A172 (cell line): ENCODE measurements around the gene NDUFAF3. TPM values are rescaled to one million over a fixed set of nuclear protein-coding genes. Genes with fewer than 3 reads are reported as not detected.
A peak's percentile ranks its signal among the peaks of the same experiment; 100 is the strongest.

ENCODE experiments used
- DNase-seq: peaks from one replicate; pipeline ENCODE4 v3.0.0-alpha.2; 2015; ENCODE audit warnings: low spot score
- total RNA-seq: library from RNA; depleted of rRNA; stranded (reverse); fragments of >200 nt; shearing (Covaris generic); gene quantifications from 2 replicates; pipeline ENCODE4 v1.2.3, GENCODE V29; 2014; rRNA removed

NDUFAF3 gene, protein sequence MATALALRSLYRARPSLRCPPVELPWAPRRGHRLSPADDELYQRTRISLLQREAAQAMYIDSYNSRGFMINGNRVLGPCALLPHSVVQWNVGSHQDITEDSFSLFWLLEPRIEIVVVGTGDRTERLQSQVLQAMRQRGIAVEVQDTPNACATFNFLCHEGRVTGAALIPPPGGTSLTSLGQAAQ
- total RNA-seq: 96.8 and 112 TPM in 2 replicates

DNA sequence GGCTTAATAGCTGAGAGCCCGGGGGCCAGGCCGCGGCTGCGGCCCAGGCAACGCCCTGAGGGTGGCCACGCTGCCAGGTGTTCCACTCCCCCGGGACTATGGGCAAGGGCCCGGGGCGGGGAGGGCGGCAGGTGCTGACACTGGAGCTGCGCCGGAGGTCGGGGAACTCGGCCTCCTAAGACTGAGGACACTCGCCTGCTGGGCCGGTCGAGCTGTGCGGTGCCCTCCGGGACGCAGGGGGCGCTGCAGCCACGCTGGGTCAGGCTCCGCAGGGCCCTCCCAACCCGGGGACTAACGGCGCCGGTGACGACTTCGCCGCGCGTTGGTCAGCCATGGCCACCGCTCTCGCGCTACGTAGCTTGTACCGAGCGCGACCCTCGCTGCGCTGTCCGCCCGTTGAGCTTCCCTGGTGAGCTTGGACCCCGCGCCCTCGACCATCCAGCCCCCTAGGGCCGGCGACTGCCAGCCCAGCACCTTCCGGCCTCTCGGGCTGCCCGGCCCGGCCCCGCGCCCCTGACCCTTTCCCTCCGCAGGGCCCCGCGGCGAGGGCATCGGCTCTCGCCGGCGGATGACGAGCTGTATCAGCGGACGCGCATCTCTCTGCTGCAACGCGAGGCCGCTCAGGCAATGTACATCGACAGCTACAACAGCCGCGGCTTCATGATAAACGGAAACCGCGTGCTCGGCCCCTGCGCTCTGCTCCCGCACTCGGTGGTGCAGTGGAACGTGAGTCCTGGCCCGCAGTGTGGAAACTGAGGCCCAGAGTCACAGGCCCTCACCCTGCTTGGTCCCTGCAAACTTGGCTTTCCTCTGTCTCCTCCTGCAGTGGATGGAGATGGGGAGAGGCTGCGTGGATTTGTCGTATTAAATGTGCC lies at the start of gene NDUFAF3:
Gene NDUFAF3 (plus strand): TSS at position 309 of the 875 bp plus-strand sequence. CDS start 24 bp downstream, at position 333.
- DNase-seq: peak; percentile 85

DNA sequence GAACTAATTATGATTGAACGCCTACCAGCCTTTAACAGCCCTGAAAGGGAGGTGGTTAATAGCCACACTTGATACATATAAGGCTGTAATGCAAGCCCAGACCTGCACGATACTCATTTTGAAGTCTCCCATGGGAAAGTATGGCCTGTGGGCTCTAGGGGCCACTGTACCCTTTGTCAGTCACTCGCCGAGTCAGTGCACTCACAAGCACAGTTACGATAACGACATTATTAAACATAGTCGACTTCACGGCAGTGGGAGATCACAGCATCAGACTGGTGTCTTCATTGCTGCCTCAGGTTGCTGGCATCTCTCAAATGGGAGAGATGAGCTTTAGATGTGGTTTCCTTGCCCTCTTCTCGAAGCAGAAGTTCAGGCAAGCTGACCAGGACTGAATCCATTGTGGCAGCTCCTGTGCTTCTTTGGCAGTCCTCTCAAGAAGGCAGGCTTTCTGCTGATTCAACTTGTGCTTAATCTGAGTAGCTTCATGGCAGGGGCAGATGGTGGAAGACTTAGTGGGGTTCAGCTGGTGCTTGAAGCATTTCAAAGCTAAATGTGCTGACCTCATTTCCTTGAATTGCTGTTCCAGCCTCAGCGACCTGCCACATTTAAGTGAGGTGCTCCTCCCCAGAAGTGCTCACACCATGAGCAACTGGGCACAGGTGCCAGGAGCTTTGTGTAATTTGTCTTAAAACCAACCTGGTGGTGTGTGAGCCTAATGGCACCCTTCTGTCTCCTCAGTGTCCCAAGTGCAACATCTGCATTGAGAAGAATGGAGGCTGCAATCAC lies 47.7 kb upstream of the NDUFAF3 start:
- DNase-seq: no peak

DNA sequence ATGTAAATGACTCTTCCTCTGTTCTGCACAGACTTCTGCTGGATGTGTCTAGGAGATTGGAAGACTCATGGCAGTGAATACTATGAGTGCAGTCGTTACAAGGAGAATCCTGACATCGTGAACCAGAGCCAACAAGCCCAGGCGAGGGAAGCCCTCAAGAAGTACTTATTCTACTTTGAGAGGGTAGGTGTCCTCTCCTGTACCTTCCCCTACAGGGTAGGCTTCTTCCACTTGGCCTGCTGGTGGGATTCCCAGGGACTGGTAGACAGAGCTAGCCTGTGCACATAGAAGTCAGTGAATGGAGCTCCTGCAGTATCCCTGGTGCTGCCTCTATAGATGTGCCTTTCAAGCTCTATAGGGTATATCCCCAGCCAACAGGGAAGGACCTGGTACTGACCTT lies 42.5 kb upstream of the NDUFAF3 start:
- no peak for DNase-seq

DNA sequence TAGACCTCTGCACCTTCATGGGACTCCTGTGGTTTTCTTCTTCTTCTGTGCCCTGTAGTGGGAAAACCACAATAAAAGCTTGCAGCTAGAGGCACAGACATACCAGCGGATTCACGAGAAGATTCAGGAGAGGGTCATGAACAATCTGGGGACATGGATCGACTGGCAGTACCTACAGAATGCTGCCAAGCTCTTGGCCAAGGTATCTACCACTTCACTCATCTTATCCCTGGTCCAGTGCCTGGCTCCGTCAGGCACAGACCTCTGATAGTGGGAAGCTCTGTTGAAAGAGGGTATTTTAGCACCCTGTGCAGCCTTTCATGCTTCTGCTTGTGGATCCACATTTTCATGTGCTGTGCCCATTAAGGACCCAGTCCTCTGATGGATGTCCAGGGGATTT lies 41.6 kb upstream of the NDUFAF3 start:
- no peak for DNase-seq

DNA sequence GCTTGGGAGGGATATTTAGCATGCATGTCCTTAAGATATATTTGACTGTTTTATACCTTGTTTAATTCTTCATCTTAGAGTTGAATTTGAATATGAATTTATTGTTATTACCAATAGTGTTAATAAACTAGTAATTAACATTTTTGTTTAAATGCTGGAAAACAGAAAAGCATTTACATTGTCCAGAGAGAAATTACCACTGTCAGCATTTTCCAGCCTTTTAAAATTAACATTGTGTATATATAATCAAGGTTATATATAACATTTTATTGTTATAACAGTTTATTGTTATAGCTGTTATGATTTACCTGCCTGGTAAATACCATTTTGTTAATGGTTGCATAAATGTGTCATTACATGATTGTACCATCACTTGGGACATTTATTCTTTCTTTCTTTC lies 39.9 kb upstream of the NDUFAF3 start:
- DNase-seq: no peak

DNA sequence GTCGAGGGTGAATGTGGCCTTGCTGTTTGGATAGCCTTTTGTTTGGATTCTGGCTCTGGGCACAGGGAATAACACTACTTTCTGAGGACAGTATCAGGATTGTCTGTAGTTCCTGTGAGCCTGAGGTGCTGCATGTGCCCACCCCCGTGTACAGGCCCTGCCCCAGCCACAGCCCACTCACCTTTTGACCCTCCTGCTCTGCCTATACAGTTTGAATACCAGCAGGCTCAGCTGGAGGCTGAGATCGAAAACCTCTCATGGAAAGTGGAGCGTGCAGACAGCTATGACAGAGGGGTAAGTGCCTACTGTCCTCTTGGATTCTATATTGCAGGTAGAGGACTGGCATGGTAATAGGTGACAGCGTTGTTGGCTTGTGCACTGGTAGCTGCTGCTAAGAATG lies 39.2 kb upstream of the NDUFAF3 start:
- DNase-seq: no peak

DNA sequence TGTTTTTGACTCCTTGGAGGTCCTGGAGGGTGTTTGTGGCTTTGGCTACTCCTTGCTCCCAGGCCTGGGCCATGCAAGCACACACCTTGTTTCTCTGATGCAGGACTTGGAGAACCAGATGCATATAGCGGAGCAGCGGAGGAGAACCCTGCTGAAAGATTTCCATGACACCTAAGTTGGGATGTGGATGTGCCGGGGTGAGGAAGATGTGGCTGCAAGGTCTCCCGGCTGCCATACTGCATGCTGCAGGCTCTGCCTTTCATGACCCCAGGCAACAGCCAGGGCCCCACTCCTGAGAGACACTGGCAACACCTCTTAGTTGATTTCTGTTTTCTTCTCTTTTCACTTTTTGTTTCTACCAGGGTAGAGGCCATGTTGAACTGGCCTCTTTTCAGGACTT lies 38.8 kb upstream of the NDUFAF3 start:
- DNase-seq: no peak

DNA sequence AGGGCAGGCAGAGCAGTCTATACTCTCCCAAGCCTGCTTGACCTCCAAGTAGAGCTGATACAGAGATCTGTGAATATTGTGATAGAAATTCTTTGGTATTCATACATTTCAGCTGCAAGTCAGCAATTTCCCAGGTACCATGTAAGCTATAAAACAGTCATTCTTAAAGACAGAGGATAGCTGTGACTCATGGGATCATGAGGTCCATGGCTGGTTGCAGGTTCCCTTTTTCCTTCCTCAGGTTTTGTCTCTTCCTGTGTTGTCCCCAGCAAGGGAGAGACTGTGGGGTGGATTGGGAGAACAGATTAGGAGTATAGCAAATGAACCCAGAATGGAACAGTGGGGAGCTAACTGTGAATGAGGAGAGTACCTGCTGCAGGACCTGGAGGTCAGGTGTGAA lies 37.3 kb upstream of the NDUFAF3 start:
- no peak for DNase-seq

DNA sequence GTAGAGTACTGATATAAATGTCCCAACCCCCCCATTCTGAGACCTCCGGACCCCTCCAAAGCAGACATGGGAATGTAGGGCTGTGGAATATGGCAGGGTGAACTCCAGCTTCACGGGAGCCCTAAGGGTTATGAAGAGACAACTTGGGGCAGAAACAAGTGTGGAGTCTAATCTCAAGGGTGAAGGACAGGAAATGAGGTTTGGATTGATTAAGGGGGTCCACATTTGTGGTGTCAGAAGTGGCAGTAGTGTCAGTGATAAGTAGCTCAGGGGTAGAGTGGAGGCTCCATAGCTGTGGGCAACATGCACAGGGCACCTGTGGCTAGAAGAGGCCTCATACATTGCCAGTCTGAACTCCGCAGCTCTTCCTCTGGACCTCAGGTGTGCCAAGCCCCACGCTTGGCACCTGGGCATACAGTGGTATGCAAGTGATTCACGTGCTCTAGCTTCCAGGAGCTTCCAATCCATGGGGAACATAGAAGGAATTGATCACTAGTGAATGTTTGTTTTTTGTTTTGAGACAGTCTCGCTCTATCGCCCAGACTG lies 36.0 kb upstream of the NDUFAF3 start:
- DNase-seq: no peak

DNA sequence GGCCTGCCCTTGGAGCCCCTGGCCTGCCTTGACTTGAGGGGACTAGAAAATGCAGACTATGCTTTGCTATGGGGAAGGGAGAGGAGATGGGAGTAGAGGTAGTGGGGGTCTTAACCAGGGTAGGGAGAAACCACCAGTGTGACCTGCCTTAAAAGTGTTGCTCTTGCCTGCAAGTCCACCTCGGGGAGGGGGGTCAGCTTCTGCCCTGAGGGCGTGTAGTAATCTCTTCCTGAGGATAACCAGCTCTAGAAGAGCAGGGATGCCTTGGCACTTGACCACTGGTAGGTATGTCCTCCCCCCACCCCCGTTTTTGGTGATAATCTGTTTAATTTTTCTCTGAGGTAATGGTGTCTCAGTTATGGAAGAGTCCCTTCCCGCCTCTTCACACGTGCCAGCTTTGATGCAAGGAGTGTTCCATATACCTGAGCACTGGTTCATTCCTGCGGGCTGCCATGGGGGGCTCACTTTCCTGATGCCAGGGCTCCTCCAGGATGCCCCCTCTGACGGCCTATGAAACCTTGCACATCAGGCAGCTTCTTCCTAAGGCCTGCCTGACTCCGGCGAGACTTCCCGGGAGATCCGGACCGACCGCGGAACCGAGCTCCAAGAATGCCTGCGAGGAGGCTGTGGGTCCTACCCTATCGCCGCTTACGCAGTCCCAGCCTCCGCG lies 32.7 kb upstream of the NDUFAF3 start:
- peak; percentile 22 for DNase-seq

DNA sequence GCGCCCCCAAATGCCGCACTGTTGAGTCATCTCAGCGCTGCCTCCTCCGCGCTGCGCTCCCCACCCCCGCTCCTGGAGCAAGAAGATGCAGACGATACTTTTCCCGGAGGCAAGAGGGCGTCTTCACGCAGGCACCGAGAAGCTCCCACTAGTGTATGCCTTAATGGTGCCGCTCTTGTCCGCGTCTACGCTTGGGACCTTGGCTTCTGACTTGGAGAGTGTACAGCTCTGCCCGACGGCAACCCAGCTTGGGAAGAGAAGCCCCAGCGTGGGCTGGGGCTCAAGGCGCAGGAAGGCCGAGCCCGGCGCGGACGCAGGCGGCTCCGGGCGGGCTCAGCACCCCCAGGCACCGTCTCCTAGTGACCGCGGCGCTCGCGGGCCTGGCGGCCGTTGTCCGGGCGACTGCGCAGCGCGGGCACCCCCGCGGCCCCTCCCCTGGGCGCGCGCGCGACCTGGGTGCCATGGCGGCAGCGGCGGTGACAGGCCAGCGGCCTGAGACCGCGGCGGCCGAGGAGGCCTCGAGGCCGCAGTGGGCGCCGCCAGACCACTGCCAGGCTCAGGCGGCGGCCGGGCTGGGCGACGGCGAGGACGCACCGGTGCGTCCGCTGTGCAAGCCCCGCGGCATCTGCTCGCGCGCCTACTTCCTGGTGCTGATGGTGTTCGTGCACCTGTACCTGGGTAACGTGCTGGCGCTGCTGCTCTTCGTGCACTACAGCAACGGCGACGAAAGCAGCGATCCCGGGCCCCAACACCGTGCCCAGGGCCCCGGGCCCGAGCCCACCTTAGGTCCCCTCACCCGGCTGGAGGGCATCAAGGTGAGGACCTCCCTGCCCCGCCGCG lies 31.9 kb upstream of the NDUFAF3 start, which contains the start of gene P4HTM:
Gene P4HTM (plus strand): TSS at position 446 of the 840 bp plus-strand sequence. CDS start 16 bp downstream, at position 462.
- DNase-seq: peak; percentile 80

DNA sequence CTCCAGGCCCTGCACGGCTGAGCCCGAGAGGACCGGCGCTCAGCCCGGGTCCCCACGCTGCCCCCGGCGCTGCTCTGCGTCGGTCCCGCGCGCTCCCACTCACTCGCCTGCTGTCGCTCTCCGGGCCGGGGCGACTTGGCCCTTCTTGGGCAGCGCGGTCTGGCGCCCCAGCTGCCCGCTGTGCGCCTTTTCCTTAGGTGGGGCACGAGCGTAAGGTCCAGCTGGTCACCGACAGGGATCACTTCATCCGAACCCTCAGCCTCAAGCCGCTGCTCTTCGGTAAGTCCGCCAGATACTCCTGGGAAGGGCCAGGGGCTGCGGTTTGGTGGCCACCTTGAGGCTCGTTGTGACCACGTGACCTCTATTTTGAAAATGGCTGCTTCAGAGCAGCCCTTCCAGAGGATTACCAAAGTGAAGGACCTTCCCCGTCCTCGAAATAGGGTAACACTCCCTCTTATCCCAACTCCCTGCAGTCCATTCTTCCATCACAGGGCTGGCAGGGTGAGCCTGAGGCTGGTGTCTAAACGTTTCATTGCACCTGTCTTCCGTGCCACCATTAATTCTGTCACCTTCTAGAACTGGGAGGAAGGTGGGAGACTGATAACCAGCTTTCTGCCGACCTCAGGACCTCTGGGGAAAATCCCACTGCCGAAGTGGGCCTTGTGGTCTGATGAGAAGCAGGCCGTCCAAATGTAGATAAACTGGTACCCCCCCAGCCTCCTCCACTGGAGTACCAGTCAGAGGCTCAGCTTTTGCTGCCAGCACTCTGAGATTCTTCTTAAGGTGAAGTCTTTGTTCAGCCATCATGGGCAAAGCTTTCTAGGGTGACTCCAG lies 31.1 kb upstream of the NDUFAF3 start:
- no peak for DNase-seq

DNA sequence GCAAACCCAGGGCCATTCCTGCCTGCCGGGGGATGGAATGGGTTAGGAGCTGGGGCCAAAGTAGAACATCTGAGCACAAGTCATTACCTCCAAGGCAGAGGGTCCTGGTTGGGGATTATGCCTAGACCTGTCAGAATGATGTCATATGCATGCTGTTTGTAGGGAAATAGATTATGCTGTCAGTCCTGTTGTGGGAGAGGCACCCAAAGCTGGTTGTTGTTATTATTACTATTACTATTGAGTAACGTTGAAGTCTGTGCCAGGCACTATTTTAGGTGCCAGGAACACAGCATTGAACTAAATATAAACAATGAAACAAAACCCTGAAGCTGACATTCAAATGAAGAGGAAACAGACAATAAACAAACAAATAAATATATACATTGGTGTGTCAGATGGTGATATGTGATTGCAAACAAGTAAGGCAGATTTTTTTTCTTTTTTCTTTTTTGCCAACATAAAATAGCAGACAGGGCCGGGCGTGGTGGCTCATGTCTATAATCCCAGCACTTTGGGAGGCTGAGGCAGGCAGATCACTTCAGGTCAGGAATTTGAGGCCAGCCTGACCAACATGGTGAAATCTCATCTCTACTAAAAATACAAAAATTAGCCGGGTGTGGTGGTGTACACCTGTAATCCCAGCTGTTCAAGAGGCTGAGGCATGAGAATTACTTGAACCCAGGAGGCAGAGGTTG lies 29.9 kb upstream of the NDUFAF3 start:
- DNase-seq: no peak

DNA sequence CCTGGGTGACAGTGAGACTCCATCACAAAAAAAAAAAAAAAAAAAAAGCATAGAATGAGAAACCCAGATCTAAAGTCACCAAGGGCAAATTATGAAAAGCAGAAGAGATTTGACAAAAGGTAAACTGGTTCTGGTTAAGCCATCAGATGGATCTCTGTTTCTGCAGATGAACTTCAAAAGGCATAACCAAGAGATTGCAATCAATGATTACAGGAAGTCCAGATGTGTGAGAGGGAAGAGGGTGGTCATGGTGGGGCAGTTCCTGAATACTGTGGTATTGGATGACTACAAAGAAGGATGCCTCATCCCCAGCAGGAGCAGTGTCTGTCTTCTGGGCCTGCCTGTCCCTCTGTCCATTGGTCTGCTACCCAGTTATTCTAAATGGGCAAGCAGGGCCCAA lies 28.1 kb upstream of the NDUFAF3 start:
- no peak for DNase-seq

DNA sequence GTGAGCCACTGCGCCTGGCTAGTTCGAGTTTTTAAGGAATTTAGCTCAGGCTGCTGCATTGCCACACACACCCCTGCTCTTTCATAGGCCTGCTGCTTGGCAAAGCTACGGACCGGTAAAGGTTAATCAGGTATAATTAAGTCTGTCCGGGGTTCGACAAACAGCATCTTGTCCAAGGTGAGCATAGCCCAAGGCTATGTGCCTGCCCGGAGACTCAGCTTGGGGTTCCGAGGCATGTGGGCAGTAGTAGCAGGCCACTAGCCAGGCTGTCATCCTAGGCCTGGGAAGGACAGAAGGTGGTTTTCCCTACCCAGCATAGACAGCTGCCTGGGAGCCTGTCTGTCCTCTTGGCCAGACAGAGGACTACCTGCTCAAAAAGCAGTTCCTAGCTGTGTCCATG lies 25.3 kb upstream of the NDUFAF3 start:
- DNase-seq: no peak

DNA sequence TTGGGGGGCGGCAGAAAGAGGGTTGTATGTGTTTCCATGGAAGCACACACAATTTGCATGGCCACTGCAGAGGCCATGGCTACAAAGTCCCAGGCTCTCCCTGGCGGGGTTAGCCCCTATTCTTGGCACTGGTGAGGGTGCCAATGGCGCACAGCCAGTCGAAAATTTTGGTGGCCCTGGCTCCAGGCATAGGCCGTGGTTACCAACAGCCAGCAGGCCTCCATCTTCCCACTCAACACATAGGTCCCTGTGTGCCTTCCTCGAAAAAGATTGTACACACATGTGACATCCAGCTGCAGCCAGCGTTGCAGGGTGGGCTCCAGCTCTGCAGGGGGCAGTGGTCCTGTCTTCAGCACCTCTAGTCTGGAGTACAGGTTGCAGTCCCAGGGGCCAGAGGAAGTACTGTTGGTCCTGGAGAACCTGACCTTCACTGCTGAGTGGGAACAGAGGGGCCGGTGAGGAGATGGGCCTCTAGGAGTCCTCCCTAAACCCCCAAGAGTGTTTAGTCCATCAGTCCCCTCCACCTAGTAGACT lies 24.8 kb upstream of the NDUFAF3 start:
- no peak for DNase-seq

DNA sequence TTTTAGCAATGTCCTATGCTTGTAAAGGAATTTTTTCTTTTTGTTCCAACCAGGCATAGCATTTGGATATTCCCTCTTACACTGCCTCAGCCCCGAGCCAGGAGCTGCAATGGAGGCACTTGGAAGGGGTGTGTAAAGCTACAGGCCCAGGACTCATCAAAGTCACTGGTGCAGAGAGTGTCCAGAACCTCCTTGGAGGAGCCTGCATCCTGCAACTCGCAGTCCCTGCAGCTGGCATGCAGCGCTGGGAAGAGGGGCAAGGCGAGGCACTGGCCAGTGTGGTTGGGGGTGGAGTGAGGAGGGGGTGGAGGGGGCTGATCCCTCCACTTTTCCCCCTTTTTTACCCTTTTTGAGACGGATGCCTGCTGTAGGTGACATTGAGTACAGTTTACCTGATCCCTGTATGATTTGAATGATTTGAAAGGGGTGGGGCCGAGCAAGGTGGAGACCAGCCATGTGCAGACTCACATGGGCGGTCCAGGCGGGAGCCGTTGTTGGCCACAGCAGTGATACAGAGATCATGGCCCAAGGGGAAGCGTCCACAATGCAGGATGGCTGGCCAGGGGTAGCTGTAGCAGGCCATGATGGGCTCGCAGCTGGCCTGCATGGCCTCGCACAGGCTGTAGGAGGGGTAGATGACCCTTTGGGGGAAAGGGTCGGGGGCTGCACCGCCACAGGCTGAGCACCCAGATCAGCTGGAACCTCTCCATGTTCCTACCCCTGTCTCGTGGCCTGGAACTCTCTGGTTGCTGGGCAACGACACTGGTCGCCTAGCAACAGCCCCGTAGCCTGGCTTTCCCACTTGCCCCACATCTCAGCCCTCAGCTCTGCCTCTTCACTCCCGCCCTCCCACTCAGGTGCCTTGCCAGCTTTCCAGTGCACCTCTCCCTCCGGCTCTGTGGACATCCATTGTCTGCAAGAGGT lies 23.9 kb upstream of the NDUFAF3 start:
- no peak for DNase-seq
